Erythroblast (primary cell): ENCODE data around the gene UBC.
"Not testable (repeated sequence)": the region's sequence is repeated elsewhere in the genome, so short reads cannot be mapped to it uniquely, and the experiment has no call there.

Experiments
- GATA1 ChIP-seq: IDR thresholded peaks from 2 replicates; pipeline ENCODE4 v1.6.1; 2011; ENCODE audit warnings: low read depth, mild to moderate bottlenecking, control low read depth, low read length, moderate library complexity
- POLR2A ChIP-seq: IDR thresholded peaks from 2 replicates; pipeline ENCODE4 v1.6.1; 2011; ENCODE audit warnings: mild to moderate bottlenecking, low read length

DNA sequence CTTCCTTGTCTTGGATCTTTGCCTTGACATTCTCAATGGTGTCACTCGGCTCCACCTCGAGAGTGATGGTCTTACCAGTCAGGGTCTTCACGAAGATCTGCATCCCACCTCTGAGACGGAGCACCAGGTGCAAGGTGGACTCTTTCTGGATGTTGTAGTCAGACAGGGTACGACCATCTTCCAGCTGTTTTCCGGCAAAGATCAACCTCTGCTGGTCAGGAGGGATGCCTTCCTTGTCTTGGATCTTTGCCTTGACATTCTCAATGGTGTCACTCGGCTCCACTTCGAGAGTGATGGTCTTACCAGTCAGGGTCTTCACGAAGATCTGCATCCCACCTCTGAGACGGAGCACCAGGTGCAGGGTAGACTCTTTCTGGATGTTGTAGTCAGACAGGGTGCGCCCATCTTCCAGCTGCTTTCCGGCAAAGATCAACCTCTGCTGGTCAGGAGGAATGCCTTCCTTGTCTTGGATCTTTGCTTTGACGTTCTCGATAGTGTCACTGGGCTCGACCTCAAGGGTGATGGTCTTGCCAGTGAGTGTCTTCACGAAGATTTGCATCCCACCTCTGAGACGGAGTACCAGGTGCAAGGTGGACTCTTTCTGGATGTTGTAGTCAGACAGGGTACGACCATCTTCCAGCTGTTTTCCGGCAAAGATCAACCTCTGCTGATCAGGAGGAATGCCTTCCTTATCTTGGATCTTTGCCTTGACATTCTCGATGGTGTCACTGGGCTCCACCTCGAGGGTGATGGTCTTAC lies 1.7 kb downstream of the UBC start:
- TF ChIP-seq POLR2A, GATA1: not testable (repeated sequence)
